ENCODE measurements around the gene MORN2. TPM values are rescaled to one million over a fixed set of nuclear protein-coding genes. Genes with fewer than 3 reads are reported as not detected.

Gene MORN2
- total and polyA plus RNA-seq, 2 of the 4 experiments (the other 2 are of a cell fraction): 13.1 to 16.5 TPM

DNA sequence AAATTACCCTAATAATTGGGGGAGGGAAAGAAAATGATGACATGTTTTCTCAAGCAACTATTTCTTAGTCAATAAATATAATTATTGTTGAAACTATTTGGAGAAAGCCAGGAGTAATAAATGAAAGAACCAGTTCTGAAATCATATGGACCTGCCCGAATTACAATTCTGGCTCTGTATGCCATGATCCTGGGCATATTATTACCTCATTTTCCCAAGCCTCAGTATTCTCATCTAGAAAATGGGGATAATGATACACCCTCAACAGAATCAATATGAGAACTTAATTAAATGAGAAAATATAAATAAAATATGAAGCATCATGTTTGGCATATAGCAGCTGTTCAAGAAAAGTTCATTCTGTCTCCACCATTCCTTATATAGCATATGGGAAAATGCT lies 36.8 kb downstream of the MORN2 start:
- no peaks in the 10 kb centered on the region for H4K20me1 ChIP-seq (ENCODE audit: insufficient read depth, low read length)
- no peak overlapping the region for H3K9ac ChIP-seq (ENCODE audit: low read depth, low read length)
- H3K4me2 ChIP-seq (ENCODE audit: low read depth, low read length): no peak overlapping the region
- H3K9me1 ChIP-seq (ENCODE audit: insufficient read depth, low read length): no peaks in the 10 kb centered on the region
- H2AK9ac ChIP-seq (replicated peaks; ENCODE audit: low read depth, low read length, poor library complexity): no peak overlapping the region
- DNase-seq: no peak
- no peaks in the 10 kb centered on the region for H3K9me3 ChIP-seq (ENCODE audit: control insufficient read depth, insufficient read depth, low read length)
- no peak overlapping the region for H3K23ac ChIP-seq (ENCODE audit: low read depth, low read length)
- no peaks in the 10 kb centered on the region for H3K4me1 ChIP-seq (ENCODE audit: control insufficient read depth, insufficient read depth, low read length)
- in situ Hi-C loops (cut with MboI; ENCODE audit: low sequenced_read_pairs) (no loop called here), intact Hi-C loops (cut with micrococcal nuclease) (no loop called here), dilution Hi-C loops (cut with HindIII; ENCODE audit: low sequenced_read_pairs, unreplicated experiment) (no loop called here)
- no peak overlapping the region for H2BK20ac ChIP-seq (ENCODE audit: low read depth, low read length)
- CTCF ChIA-PET: interaction anchor here (0.6 kb wide), 1 partner anchor 35 kb away, joined by 3 read pairs; no protein-coding TSS in a partner anchor
- no peak for TF ChIP-seq MXI1 (IDR thresholded peaks at IDR 0.05; ENCODE audit: borderline replicate concordance, low read depth, low read length)
- TF ChIP-seq, protein P1, sequence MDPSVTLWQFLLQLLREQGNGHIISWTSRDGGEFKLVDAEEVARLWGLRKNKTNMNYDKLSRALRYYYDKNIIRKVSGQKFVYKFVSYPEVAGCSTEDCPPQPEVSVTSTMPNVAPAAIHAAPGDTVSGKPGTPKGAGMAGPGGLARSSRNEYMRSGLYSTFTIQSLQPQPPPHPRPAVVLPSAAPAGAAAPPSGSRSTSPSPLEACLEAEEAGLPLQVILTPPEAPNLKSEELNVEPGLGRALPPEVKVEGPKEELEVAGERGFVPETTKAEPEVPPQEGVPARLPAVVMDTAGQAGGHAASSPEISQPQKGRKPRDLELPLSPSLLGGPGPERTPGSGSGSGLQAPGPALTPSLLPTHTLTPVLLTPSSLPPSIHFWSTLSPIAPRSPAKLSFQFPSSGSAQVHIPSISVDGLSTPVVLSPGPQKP (IDR thresholded peaks at IDR 0.05; ENCODE audit: borderline replicate concordance, low read depth, low read length): no peak
- no TSS peak for BruUV-seq (replicated peaks)
- no peak overlapping the region for H4K5ac ChIP-seq (ENCODE audit: low read depth, low read length)
- H3K36me3 ChIP-seq (ENCODE audit: control insufficient read depth, insufficient read depth, low read length): no peaks in the 10 kb centered on the region
- H3K4me3 ChIP-seq (ENCODE audit: insufficient read depth, low read depth, low read length): no peak overlapping the region
- no peak overlapping the region for H2BK120ac ChIP-seq (ENCODE audit: low read depth, low read length)
- no peak overlapping the region for H3K4ac ChIP-seq (ENCODE audit: low read depth, low read length)
- no peaks in the 10 kb centered on the region for H3K27me3 ChIP-seq (ENCODE audit: control insufficient read depth, insufficient read depth, low read length)
- no peak overlapping the region for H4K8ac ChIP-seq (ENCODE audit: low read depth in 2 of 2, low read length in 2 of 2)
- H2BK15ac ChIP-seq (ENCODE audit: low read depth, low read length): no peak overlapping the region
- POLR2A ChIA-PET (ENCODE audit: unreplicated experiment): no interaction called here
- H3K56ac ChIP-seq (ENCODE audit: extremely low read depth, insufficient read depth, low read length): no peak overlapping the region
- WGBS, 2 experiments (ENCODE audit: extremely low coverage in 2 of 2, insufficient read length in 1 of 2): no CpG with 5 or more reads among the region's 1 CpG
- no peak for ATAC-seq (ENCODE audit: low read depth)
- no peak overlapping the region for H4K91ac ChIP-seq (ENCODE audit: insufficient read depth, low read depth, low read length)
- H2BK5ac ChIP-seq (ENCODE audit: low read depth, low read length, poor library complexity, severe bottlenecking): no peak overlapping the region
- no peaks in the 10 kb centered on the region for H3K79me1 ChIP-seq (ENCODE audit: low read depth in 1 of 2, low read length in 2 of 2)
- no peak overlapping the region for H3K14ac ChIP-seq (replicated peaks; ENCODE audit: low read depth, low read length)
- H3K18ac ChIP-seq (ENCODE audit: low read depth, low read length): no peak overlapping the region
- H2AK5ac ChIP-seq (ENCODE audit: low read depth, low read length): no peak overlapping the region
- no peak overlapping the region for H3K27ac ChIP-seq (ENCODE audit: insufficient read depth, low read length)
- no peak overlapping the region for H2AFZ ChIP-seq (replicated peaks; ENCODE audit: low read length, poor library complexity)

Data from IMR-90 (cell line).